ENCODE results near the gene VAT1. TPM values are rescaled to one million over a fixed set of nuclear protein-coding genes. Genes with fewer than 3 reads are reported as not detected.
"Not testable (repeated sequence)": the region's sequence is repeated elsewhere in the genome, so short reads cannot be mapped to it uniquely, and the experiment has no call there.

The VAT1 gene
- total RNA-seq, 4 donors from 2014 or later = 147 to 304 (median 233) TPM

DNA sequence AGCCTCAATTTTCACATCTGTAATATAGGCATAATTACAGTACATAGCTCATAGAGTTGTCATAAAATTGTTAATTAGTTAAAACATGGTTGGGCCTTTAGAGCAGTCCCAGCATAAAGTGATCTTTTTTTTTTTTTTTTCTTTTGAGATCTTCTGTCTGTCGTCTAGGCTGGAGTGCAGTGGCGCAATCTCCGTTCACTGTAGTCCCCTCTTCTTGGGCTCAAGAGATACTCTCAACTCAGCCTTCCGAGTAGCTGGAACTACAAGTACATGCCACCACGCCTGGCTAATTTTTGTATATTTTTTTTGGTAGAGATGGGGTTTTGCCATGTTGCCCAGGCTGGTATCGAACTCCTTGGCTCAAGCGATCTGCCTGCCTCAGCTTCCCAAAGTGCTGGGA lies 33.9 kb upstream of the VAT1 start:
- TF ChIP-seq, protein P1, sequence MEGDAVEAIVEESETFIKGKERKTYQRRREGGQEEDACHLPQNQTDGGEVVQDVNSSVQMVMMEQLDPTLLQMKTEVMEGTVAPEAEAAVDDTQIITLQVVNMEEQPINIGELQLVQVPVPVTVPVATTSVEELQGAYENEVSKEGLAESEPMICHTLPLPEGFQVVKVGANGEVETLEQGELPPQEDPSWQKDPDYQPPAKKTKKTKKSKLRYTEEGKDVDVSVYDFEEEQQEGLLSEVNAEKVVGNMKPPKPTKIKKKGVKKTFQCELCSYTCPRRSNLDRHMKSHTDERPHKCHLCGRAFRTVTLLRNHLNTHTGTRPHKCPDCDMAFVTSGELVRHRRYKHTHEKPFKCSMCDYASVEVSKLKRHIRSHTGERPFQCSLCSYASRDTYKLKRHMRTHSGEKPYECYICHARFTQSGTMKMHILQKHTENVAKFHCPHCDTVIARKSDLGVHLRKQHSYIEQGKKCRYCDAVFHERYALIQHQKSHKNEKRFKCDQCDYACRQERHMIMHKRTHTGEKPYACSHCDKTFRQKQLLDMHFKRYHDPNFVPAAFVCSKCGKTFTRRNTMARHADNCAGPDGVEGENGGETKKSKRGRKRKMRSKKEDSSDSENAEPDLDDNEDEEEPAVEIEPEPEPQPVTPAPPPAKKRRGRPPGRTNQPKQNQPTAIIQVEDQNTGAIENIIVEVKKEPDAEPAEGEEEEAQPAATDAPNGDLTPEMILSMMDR (IDR thresholded peaks at IDR 0.05) = no peak
- ATAC-seq (ENCODE audit: low FRiP score) (no peak), DNase-seq (ENCODE audit: low spot score) (no peak)

DNA sequence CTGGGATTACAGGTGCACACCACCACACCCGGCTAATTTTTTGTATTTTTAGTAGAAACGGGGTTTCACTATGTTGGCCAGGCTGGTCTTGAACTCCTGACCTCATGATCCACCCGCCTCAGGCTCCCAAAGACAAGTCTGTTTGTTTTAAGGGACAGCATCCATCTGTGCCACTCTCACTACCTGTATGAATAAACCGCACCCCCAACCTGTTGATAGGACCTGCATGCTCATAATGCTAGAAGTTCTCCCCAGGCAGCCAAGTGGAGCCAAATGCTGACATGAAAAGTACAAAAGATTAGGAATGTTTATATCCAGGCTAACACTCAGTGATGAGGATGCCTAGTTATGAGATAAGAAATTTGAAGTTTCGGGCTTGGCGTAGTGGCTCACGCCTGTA lies 30.8 kb upstream of the VAT1 start:
- DNase-seq (ENCODE audit: low spot score); ATAC-seq (ENCODE audit: low FRiP score): not testable (repeated sequence)

GRCh38 chr17:43051969-43052368 lies 29.8 kb upstream of the VAT1 start:
- TF ChIP-seq, protein P1 (IDR thresholded peaks at IDR 0.05) = no peak
- no peak for ATAC-seq (ENCODE audit: low FRiP score)
- no peak for DNase-seq (ENCODE audit: low spot score)

GRCh38 chr17:43044024-43044423 lies 21.8 kb upstream of the VAT1 start:
- ATAC-seq (ENCODE audit: low FRiP score) (no peak), DNase-seq (ENCODE audit: low spot score) (no peak)
- TF ChIP-seq, protein P1 (IDR thresholded peaks at IDR 0.05) = no peak

GRCh38 chr17:43043307-43043706 lies 21.1 kb upstream of the VAT1 start:
- DNase-seq (ENCODE audit: low spot score) = no peak
- ATAC-seq (ENCODE audit: low FRiP score) = no peak
- TF ChIP-seq, protein P1 (IDR thresholded peaks at IDR 0.05) = no peak

GRCh38 chr17:43042025-43042628 lies 19.9 kb upstream of the VAT1 start:
- ATAC-seq (ENCODE audit: low FRiP score) (no peak), DNase-seq (ENCODE audit: low spot score) (no peak)
- TF ChIP-seq, protein P1 (IDR thresholded peaks at IDR 0.05) = no peak

DNA sequence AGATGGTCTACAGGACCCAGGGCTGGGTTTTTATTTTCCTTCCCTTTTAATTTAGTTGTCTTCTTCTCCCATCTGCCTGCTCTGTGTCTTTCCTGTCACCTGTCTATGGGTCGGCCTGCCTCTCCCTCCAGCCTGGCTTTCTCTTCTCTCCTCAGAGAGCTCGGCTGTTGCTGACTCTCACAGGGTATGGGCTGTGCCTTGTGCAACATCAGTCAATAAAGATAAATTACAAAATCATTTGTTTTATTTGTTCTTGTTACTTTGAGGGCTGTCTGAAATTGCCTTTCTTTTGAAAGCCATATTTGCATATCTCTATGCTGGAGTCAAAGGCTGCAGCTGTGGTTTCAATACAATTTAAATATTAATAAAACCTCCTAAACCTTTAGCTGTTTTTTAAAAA lies 18.5 kb upstream of the VAT1 start:
- no peak for DNase-seq (ENCODE audit: low spot score)
- TF ChIP-seq, protein P1 (IDR thresholded peaks at IDR 0.05) = no peak
- ATAC-seq (ENCODE audit: low FRiP score) = no peak

All from omental fat pad (tissue), 4 donors.